HPDE6-E6E7 (cell line): Measurements from ENCODE around the gene ZNF318.
"Not testable (repeated sequence)": the region's sequence is repeated elsewhere in the genome, so short reads cannot be mapped to it uniquely, and the experiment has no call there.

Experiments
- DNase-seq: peaks from one replicate; pipeline ENCODE4 v3.0.0; 2011; ENCODE audit warnings: missing footprints; ENCODE audit errors: extremely low spot score

The ZNF318 gene, protein sequence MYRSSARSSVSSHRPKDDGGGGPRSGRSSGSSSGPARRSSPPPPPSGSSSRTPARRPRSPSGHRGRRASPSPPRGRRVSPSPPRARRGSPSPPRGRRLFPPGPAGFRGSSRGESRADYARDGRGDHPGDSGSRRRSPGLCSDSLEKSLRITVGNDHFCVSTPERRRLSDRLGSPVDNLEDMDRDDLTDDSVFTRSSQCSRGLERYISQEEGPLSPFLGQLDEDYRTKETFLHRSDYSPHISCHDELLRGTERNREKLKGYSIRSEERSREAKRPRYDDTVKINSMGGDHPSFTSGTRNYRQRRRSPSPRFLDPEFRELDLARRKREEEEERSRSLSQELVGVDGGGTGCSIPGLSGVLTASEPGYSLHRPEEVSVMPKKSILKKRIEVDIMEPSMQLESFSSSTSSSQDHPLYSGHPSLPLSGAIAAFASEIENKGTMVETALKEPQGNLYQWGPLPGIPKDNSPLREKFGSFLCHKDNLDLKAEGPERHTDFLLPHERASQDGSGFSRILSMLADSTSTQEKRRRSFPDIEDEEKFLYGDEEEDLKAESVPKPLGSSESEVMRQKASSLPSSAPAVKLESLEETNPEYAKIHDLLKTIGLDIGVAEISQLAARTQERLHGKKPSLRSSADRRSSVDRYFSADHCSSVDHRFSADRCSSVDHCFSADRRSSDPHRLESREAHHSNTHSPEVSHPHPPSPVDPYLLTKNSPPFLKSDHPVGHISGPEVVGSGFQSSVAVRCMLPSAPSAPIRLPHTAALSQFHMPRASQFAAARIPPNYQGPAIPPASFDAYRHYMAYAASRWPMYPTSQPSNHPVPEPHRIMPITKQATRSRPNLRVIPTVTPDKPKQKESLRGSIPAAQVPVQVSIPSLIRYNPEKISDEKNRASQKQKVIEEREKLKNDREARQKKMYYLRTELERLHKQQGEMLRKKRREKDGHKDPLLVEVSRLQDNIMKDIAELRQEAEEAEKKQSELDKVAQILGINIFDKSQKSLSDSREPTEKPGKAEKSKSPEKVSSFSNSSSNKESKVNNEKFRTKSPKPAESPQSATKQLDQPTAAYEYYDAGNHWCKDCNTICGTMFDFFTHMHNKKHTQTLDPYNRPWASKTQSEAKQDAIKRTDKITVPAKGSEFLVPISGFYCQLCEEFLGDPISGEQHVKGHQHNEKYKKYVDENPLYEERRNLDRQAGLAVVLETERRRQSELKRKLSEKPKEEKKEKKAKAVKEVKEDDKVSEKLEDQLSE (N-terminal part only)

DNA sequence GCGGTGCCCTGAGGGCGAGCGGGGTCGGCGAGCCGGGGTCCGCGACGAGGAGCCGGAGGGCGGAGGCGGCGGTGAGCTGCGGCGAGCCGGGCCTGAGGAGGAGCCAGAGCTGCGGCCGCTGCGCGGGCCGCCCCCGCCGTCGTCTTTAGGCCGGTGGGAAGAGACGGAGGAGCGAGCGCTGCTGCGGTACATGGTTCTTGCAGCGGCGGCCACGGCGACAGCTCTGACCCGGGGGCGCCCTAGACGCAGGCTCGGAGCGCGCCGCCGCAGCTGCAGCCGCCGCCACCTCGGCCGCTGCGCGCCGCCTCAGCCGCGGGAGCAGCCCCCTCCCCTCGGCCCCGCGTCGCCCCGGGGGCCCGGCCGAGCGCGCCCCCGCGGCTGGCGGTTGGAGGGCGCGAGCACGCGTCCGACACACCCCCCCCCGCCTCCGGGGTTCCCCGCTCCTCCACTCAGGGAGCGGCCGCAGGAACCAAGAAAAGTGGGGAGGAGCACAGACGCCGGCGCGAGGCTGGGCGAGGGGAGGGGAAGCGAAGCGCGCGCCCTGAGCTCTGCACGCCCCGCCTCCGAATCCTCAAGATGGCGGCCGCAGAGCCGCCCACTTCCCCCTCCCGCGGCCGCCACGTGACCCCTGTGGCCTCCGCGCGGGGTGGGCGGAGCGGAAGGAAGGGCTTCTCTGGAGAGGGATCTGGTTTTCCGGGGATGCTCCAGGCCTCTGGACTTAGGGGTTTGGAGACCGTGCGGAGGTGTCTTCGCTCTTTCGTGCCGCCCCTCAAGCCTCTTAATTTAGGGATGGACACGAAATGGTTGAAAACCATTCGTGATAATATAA is at the start of gene ZNF318:
Gene ZNF318 (minus strand): TSS at position 474 of the 829 bp plus-strand sequence. CDS start 282 bp downstream, at position 192.
- DNase-seq: peak; percentile 87

DNA sequence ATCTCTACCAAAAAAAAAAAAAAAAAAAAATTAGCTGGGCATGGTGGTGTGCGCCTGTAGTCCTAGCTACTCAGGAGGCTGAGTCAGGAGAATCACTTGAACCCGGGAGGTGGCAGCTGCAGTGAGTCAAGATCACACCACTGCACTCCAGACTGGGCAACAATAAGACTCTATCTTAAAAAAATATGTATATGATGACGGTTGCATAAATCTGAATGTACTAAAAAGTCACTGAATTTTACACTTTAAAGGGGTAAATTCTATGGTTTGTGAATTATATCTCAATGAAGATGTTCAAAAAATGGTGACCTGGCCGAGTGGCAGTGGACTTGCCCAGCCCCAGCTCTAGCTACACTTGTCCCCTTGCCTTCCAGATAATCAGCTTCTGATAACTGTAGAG is 47.5 kb upstream of the ZNF318 start:
- DNase-seq: no peak

DNA sequence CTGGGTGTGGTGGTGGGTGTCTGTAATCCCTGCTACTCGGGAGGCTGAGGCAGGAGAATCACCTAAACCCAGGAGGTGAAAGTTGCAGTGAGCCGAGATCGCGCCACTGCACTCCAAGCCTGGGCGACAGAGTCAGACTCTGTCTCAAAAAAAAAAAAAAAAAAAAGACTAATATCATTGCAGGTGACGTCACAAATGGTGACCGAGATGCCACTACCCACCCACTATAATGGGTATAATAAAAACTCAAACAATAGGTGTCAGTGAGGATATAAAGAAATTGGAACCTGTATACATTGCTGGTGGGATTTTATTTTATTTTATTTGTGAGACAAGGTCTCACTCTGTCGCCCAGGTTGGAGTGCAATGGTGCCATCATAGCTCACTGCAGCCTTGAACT is 45.8 kb upstream of the ZNF318 start:
- DNase-seq: not testable (repeated sequence)

DNA sequence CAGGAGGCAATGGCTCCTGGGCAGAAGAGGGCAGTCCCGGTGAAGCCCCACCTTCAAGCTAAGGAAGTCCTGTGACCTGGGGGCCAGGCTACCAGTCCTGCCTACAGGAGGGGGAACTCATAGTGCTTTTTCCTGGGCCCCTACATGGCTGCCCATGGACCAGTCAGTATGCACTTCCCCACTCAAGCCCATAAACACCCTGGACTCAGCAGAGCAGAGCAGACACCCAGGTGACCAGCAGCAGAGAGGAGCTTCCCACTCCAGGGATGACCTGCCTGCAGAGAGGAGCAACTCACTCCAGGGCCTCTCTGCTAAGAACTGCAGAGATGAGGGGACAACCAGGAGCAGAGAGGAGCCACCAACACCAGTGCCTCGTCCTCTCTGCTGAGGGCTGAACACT is 43.6 kb upstream of the ZNF318 start:
- no peak for DNase-seq

DNA sequence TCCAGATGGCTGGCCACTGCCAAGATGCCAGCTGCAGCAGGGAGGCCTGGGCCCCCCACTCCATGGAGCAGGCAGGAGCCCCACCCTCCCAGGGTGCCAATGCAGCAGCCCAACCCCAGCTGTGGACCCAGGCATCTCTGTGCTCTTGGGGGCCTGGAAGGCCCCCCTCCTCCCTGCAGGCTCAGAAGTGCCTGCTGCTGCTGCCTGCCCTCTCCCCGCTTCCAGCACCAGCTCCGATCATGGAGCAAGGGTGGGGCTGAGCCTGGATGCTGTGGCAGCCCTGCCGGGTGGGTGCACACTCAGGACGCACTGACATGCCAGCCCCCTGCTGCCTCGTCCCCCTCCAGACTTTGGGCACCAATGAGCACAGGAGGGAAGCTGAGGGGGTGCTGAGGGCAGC is 43.1 kb upstream of the ZNF318 start:
- no peak for DNase-seq

DNA sequence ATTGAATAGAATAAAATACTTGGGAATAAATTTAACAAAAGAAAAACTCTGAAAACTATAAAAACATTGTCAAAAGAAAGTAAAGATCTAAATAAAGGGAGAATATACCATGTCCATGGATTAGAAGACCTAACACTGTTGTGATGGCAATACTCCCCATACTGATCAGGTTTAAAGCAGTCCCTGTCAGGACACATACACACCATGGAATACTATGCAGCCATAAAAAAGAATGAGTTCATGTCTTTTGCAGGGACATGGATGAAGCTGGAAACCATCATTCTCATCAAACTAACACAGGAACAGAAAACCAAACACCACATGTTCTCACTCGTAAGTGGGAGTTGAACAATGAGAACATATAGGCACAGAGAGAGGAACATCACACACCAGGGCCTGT is 41.3 kb upstream of the ZNF318 start:
- DNase-seq: not testable (repeated sequence)

DNA sequence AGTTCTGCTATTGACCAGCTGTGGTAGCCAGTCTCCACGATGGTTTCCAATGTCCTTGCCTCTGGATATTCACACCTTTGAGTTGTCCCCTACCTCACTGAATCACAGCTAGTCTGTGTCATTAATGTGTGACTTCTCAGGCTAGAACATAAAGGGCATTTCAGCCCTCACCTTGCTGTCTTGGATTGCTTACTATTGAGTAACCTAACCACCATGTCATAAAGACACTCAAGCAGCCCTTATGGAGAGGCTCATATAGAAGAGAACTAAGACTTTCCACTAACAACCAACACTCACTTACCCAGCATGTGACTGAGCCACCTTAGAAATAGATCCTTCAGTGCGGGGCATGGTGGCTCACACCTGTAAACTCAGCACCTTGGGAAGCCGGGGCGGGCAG is 38.8 kb upstream of the ZNF318 start:
- no peak for DNase-seq

DNA sequence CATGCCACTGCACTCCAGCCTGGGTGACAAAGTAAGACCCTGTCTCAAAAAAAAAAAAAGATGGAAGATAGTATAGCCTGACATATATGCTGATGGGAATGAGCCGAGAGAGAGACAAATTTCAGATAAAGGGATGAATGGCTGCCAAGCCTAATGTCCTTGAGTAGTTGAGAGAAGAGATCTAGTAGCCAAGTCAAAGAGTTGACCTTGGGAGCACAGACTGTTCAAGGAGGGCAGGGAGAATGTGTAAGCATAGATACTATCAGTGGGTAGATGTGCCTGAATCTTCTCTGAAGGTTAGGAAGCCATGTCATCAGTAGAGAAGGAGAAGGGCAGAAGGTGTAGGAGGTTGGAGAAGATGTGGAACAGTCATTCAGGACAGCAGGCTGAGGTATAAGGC is 37.8 kb upstream of the ZNF318 start:
- DNase-seq: no peak

DNA sequence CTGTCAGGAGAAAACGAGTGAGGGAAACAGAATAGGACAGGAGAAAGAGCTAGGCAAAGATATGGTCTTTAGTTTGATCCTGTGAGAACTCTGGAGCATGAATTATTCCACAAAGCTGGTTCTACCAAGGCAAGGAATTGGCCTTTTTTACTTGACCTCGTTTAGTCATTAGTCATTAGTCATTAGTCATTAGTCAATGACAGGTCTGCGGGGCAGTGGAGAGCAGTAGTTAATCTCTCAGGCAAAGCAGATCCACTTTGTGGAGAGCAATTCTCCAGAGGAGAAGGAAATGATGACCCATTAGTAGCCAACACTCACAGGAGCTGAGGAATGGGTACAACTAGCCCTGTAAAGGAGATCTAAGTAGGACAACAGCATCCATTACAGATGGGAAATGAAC is 35.9 kb upstream of the ZNF318 start:
- DNase-seq: peak; percentile 63

DNA sequence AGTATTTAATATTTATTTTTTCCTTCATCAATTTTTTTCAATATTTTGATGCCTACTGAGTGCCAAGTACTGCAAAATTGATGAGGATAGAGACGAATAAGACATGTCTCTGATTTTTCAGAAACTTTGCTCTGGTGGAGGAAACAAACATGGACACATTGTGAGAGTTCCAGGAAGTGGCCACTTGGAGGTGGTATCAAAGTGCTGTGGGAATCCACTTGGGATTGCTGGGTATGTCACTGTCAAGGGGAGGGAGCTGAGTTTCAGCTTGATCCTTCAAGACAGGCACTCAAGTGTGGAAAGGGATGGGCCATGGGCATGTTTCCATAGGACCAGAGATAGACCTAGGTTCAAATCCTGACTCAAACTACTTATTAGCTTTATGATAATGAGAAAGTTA is 33.4 kb upstream of the ZNF318 start:
- no peak for DNase-seq

DNA sequence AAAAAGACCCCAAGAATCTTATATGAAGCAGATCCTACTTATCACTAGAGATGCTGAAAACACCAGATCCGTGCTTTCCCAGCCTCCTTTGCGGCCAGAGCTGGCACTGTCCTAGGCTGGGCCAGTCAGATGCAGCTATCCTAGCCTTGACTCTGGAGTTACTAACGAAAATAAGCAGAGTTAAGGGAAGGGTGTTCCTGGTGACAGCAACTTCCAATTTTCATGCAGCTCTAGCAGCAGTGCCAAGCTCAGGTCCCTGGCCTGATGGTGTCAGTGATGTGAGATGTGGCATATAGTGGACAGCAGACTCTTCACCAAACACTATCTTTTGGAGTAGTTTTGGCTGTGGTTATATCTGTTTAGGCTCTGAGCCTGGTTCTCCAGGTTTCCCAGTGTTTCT is 32.3 kb upstream of the ZNF318 start:
- no peak for DNase-seq

DNA sequence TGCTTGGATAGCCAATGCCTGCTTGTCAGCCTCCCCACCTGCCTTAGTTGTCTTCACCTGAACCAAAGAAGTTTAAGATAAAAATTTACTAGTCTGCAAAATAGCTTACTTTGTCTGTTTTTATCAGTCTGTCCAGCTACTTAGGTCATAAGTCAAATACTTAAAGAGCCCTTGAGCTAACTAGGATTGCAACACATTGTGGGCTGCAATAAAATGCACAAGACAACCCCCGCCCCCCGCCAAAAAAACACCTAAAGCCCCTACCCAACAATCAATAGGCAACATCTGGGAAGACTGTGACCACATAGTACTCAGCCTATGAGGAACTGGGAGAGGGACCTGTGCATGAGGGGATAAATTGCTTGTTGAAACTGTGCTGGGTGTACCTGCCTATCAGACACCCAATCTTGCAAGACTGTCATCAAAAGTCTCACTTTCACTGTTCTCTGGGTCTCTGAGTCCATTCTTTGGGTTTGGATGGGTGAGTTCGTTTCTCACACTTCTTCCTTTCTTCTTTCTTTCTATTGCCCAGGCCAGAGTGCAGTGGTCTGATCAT is 30.6 kb upstream of the ZNF318 start:
- DNase-seq: no peak

DNA sequence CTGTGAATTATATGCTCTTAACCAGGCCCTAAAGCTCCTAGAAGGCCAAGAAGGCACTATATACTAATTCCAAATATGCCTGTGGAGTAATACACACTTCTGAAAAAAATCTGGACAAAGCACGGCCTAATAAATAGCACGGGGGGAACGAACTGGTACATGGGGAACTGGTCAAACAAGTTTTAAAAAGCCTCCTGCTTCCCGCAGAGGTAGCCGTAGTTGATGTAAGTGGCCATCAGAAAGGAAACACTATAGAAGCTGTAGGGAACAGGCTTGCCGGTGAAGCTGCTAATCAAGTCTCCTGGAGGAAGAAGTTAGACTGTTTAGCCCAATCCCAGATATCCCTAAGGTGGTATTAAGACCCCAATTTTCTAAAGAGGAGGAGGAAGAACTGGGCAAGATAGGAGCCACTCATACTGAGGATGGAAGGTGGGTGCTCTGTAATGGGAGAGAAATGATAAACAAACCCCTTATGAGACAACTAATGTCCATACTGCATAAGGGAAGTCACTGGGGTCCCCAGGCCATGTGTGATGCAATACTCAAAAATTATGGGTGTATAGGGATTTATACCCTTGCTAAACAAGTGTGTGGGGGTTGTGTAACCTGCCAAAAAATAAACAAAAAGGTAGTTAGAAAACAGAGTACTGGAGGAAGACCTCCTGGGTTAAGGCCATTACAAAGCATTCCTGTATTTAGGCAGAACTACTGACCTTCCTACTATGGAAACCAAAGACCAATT is 27.1 kb upstream of the ZNF318 start:
- DNase-seq: no peak

DNA sequence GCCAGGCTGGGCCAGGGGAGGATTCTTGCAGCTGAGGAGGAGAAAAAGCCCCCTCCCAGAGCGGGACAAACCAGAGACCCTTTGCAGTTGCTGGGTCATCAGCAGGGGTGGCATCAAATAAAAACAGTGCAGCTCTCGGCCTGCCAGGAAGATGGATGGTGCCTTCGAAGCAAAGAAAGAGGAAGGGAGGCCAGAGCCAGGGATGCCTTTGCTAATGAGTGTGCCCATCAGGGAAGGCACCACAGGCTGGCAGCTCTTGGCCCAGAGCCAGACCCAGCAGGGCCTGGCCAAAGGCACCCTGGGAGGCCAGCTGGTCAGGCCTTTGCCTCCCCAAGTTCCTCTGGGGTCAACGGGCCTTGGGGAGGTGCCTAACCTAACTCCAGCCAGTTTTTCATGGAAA is 26.3 kb upstream of the ZNF318 start:
- DNase-seq: no peak

DNA sequence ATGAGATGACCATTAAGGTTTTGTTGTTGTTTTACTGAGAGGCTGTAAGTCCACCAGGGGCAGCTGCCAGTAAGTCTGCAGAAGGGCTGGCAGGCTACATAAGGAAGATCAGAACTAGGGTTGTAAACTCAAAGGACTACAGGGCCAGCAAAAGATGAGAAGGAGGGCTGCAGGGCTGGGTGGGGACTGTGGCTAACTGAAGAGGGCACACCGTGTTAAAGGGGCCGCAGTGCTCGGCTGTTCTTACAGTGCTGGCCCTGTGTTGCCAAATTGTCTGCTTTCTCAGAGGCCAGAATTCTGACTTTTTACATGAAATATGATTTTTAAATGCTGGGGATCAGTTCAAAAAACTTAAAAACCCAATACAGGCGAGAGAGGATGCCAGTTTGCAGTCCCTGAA is 25.5 kb upstream of the ZNF318 start:
- no peak for DNase-seq

DNA sequence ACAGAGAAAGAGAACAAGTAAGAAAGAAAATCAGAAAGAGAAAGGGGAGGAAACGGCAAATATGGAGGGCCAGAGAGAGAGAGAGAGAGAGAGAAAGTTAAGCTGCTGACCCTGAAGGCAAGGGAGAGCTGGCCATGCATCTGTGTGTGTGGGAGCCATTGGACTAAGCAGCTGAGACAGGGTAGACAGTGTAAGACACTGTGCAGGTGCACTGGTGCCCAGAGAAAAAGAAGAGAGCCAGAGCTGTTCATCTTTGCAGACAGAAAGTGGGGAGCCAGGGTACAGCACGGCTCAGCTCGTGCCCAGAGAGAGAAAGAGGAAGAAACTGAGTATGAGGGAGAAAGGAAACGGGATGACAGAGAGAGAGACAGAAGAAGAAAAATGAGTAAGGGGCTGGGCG is 24.2 kb upstream of the ZNF318 start:
- DNase-seq: no peak

DNA sequence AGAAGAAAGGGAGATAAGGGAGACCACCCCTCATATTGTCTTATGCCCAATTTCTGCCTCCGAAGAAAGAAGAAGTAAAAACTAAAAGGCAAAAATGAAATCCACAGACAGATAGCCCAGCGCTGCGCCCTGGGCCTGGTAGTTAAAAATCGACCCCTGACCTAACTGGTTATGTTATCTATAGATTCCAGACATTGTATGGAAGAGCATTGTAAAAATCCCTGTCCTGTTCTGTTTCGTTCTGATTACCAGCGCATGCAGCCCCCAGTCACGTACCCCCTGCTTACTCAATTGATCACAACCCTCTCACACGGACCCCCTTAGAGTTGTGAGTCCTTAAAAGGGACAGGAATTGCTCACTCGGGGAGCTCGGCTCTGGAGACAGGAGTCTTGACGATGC is 23.7 kb upstream of the ZNF318 start:
- not testable (repeated sequence) for DNase-seq

DNA sequence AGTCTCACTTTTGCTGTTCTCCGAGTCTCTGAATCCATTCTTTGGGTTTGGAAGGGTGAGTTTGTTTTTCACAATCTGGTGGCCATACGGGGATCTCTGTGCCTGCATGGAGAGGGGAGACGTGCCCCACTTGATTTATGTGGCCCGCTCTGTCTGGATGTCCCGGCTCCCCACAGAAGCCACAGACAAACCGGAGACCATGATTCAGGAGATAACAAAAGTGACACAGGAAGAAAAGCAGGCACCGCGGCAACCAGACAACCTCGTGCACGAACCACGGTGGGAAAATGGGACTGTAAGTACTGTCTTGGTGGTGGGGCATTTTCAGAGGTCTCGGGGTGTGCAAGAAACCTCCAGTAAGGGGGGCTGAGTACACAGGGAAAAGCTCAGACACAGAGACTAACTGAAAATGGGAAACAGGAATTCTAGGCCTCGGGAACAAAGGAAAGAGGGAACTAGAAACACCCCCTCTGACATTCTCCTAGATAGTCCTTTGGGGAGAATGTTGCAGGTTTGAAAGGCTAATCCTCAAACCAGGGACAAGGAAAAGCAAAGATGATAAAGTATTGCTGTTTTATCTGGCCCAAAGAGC is 22.1 kb upstream of the ZNF318 start:
- DNase-seq: no peak

DNA sequence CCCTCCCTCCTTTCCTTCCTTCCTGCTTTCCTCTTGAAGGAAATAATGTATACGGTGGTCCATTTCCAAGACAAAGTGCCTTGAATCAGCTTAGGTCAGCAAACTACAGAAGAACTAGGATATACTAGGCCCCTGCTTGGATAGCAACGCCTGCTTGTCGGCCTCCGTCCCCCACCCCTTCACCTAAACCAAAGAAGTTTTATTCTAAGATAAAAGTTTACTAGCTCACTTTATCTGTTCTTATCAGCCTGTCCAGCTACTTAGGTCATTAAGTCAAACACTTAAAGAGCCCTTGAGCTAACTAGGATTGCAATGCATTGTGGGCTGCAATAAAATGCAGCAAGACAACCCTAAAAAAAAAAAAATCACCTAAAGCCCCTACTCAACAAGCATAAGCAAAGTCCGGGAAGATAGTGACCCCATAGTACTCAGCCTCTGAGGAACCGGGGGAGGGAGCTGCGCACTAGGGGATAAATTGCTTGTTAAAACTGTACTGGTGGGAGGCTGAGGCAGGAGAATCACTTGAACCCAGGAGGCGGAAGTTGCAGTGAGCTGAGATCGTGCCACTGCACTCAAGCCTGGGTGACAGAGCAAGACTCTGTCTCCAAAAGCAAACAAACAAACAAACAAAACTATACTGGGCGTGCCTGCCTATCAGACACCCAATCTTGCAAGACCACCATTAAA is 21.4 kb upstream of the ZNF318 start:
- DNase-seq: not testable (repeated sequence)
